IPS DF 6.9 (cell line): ENCODE measurements around the gene NCOA3.
"Not testable (repeated sequence)": the region's sequence is repeated elsewhere in the genome, so short reads cannot be mapped to it uniquely, and the experiment has no call there.

Source experiments
- DNase-seq: peaks from one replicate; pipeline ENCODE4 v3.0.0-alpha.2; 2013; ENCODE audit warnings: low read depth, low spot score
- H3K27ac ChIP-seq: one replicate; pipeline ENCODE4 v1.5.1; 2013; ENCODE audit warnings: low read length, control low read depth
- H3K27me3 ChIP-seq: 2 replicates; pipeline ENCODE4 v1.6.1; 2013; ENCODE audit warnings: mild to moderate bottlenecking, low read length; ENCODE audit not compliant: control insufficient read depth, insufficient read depth
- H3K36me3 ChIP-seq: 2 replicates; pipeline ENCODE4 v1.6.1; 2013; ENCODE audit warnings: low read length; ENCODE audit not compliant: control insufficient read depth, insufficient read depth
- H3K4me1 ChIP-seq: 2 replicates; pipeline ENCODE4 v1.6.1; 2013; ENCODE audit warnings: low read length; ENCODE audit not compliant: control insufficient read depth, insufficient read depth
- H3K4me3 ChIP-seq: 2 replicates; pipeline ENCODE4 v1.5.1; 2013; ENCODE audit warnings: mild to moderate bottlenecking, low read length
- H3K9me3 ChIP-seq: 2 replicates; pipeline ENCODE4 v1.6.1; 2013; ENCODE audit warnings: low read length, inconsistent platforms; ENCODE audit not compliant: control insufficient read depth, insufficient read depth
- WGBS: extraction: QIAGEN DNeasy Blood & Tissue Kit; methylation state at CpG from one replicate; pipeline ENCODE4 v1.1.7; 2013; ENCODE audit warnings: mixed read lengths, missing lambda C conversion rate; ENCODE audit not compliant: insufficient read length, insufficient coverage; 5-methylcytosine and 5-hydroxymethylcytosine counted together

NCOA3 gene

DNA sequence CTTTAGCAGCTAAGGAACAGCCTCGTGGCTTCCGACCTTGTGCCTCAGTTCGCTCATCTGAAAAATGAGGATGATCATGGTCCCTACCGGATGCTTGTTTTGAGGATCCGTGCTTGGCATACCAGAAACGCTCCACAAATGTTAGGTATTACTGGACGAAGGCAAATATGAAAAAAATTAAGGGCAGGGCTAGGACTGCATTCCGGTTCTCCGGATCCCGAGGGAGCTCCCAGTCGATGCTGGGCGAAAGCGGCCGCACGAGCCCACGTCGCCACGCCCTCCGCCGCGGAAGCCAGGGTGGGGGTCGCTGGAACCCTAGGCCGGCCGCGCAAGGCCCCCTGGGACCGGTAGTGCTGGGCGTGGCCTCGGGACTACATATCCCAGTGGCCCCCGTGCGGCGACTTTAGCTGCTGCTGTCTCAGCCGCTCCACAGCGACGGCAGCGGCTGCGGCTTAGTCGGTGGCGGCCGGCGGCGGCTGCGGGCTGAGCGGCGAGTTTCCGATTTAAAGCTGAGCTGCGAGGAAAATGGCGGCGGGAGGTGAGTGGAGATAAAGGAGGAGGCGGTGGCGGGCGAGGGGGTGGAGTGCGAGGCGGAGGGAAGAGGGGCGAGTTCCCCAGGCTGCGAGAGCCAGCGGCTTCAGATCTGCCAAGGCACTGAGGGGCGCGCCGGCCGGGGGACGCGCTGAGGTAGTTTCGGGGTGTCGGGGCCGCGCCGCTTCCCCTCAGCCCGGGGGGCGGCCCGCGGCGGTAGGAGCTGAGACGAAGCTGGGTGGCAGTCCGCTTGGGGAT lies at the start of gene NCOA3:
Gene NCOA3, plus strand, starts transcription at position 406 of the 789 bp plus-strand sequence. CDS start 120,361 bp downstream, outside the sequence.
- Histone ChIP-seq H3K27ac (no peak within 1 kb of the TSS), H3K4me1 (no peaks in the 10 kb centered on the region), H3K4me3 (peak within 1 kb of the TSS; percentile 94), H3K9me3 (no peaks in the 10 kb centered on the region), H3K27me3 (no peaks in the 10 kb centered on the region), H3K36me3 (no peaks in the 10 kb centered on the region)
- peak; percentile 91 for DNase-seq
- WGBS = no CpG with 5 or more reads among the region's 74 CpGs

DNA sequence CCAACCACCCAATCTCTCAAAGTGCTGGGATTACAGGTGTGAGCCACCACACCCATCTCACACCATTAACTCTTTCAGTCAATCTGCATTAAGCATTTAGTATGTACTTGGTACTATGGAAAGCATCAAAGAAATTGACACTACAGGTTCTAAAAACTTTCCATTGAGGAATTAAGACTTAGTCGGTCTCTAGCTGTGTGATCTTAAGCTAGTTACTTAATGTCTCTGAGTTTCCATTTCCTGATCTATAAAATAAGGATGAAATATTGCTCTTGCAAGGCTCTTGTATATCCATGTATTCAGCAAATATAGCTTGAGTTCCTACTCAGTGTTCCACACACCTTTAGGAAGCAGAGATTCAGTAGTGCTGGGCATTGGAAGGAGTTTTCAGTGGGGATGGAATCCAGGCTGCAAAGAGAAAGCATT lies 48.9 kb upstream of the NCOA3 start:
- no peak overlapping the region for H3K4me3 ChIP-seq
- no CpG with 5 or more reads among the region's 1 CpG for WGBS
- no peak for DNase-seq
- no peaks in the 10 kb centered on the region for H3K4me1 ChIP-seq
- H3K27ac ChIP-seq = no peak overlapping the region
- H3K36me3 ChIP-seq = no peaks in the 10 kb centered on the region
- no peaks in the 10 kb centered on the region for H3K9me3 ChIP-seq
- H3K27me3 ChIP-seq = no peaks in the 10 kb centered on the region

DNA sequence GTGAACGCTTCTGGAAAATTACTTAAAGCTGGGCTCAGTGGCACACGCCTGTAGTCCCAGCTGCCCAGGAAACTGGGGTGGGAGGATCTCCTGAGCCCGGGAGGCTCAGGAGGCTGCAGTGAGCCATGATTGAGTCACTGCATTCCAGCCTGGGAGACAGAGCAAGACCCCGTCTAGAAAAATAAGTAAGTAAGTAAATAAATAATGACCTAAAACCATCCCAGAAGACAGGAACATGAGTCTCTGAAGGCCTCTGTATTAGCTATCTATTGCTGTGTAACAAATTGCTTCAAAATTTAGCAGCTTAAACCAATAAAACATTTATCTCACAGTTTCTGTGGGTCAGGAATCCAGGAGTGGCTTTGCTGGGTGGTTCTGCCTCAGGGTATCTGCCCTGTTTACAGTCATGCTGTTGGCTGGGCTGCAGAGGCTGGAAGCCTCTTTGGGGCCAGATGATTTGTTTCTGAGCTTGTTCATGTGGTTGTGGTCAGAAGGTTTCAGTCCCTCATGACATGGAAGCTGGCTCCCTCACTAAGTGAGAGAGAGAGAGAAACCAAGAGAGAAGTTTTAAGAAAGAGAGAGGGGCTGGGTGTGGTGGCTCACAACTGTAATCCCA lies 48.4 kb upstream of the NCOA3 start:
- DNase-seq = no peak
- Histone ChIP-seq H3K9me3 (no peaks in the 10 kb centered on the region), H3K4me3 (no peak overlapping the region), H3K27ac (no peak overlapping the region), H3K4me1 (no peaks in the 10 kb centered on the region), H3K36me3 (no peaks in the 10 kb centered on the region), H3K27me3 (no peaks in the 10 kb centered on the region)
- no CpG with 5 or more reads among the region's 4 CpGs for WGBS

DNA sequence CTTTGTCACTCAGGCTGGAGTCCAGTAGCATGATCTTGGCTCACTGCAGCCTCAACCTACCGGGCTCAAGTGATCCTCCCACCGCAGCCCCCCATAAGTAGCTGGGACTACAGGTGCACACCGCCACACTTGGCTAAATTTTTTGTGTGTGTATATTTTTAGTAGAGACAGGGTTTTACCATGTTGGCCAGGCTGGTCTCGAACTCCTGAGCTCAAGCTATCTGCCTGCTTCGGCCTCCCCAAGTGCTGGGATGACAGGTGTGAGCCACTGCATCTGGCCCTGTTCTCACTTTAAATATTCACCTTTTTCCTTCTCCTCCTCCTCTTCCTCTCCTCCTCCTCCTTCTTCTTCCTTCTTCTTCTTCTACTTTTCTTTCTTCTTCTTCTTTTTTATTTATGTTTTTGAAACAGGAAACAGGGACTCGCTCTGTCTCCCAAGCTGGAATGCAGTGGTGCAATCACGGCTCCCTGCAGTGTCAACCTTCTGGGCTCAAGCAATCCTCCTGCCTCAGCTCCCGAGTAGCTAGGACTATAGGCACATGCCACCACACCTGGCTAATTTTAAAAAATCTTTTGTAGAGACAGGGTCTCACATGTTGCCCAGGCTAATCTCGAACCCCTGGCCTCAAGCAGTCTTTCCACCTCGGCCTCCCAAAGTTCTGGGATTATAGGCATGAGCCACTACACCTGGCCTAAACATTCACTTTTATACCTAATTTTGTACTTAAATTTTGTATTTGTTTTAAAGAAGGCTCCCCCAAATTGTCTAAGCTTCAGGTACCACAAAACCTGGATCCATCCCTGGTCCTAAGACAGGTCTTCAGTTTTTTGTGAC lies 47.2 kb upstream of the NCOA3 start:
- H3K4me3 ChIP-seq = no peak overlapping the region
- H3K9me3 ChIP-seq = no peaks in the 10 kb centered on the region
- H3K27me3 ChIP-seq = no peaks in the 10 kb centered on the region
- DNase-seq = no peak
- no peaks in the 10 kb centered on the region for H3K36me3 ChIP-seq
- no peaks in the 10 kb centered on the region for H3K4me1 ChIP-seq
- no CpG with 5 or more reads among the region's 10 CpGs for WGBS
- H3K27ac ChIP-seq = no peak overlapping the region

DNA sequence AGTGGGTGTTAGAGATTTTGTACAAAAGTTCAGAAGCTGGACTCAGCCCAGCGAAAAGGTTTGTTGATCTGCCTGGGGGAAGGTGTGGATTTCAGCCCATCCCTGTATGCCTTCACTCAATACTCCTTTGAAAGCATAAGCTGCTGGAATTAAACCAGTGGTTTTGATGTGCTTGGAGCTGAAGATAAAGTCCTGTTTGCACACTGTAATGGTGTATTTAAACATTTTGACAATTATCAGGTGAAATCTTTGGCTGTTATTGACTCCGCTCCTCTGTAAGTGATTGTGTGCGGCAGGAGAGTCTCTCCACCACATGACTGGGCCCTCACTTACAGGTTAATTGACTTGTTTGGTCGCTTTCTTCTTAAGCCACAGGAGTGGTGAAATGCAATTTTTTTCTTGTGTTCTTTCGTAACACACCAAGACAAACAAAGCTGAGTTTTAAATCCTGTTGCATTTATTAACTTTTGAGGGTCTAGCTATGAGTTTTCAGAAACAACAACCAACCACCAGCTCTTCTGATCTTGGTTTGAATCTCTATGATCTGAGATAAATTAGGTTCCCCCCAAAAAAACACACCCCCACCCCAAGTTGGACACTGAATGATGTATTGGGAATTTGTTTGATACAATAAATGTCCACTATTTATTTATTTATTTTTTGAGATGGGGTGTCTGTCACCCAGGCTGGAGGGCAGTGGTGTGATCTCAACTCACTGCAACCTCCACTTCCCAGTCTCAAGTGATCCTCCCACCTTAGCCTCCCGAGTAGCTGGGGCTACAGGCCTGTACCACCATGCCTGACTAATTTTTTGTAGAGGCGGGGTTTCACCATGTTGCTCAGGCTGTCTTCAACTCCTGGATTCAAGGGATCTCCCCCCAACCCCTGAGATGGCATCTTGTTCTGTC lies 46.3 kb upstream of the NCOA3 start:
- no CpG with 5 or more reads among the region's 7 CpGs for WGBS
- H3K36me3 ChIP-seq = no peaks in the 10 kb centered on the region
- no peaks in the 10 kb centered on the region for H3K9me3 ChIP-seq
- no peak for DNase-seq
- H3K27ac ChIP-seq = no peak overlapping the region
- no peaks in the 10 kb centered on the region for H3K4me1 ChIP-seq
- no peak overlapping the region for H3K4me3 ChIP-seq
- H3K27me3 ChIP-seq = no peaks in the 10 kb centered on the region

DNA sequence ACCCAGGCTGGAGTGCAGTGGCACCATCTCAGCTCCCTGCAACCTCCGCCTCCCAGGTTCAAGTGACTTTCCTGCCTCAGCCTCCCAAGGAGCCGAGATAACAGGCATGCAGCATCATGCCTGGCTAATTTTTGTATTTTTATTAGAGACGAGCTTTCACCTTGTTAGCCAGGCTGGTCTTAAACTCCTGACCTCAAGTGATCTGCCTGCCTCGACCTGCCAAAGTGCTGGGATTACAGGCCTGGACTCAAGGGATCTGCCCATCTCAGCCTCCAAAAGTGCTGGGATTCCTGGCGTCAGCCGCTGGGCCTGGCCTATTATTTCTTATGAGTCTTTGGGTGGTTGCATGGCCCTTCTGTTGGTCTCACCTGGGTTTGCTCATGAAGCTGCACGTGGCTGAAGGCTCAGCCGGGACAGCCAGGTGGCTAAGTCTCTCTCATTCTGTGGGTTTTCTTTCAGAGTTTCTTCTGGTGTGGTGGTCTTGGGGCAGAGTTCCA lies 45.6 kb upstream of the NCOA3 start:
- H3K4me1 ChIP-seq = no peaks in the 10 kb centered on the region
- H3K9me3 ChIP-seq = no peaks in the 10 kb centered on the region
- H3K36me3 ChIP-seq = no peaks in the 10 kb centered on the region
- H3K27me3 ChIP-seq = no peaks in the 10 kb centered on the region
- no peak overlapping the region for H3K4me3 ChIP-seq
- no CpG with 5 or more reads among the region's 8 CpGs for WGBS
- no peak for DNase-seq
- no peak overlapping the region for H3K27ac ChIP-seq

DNA sequence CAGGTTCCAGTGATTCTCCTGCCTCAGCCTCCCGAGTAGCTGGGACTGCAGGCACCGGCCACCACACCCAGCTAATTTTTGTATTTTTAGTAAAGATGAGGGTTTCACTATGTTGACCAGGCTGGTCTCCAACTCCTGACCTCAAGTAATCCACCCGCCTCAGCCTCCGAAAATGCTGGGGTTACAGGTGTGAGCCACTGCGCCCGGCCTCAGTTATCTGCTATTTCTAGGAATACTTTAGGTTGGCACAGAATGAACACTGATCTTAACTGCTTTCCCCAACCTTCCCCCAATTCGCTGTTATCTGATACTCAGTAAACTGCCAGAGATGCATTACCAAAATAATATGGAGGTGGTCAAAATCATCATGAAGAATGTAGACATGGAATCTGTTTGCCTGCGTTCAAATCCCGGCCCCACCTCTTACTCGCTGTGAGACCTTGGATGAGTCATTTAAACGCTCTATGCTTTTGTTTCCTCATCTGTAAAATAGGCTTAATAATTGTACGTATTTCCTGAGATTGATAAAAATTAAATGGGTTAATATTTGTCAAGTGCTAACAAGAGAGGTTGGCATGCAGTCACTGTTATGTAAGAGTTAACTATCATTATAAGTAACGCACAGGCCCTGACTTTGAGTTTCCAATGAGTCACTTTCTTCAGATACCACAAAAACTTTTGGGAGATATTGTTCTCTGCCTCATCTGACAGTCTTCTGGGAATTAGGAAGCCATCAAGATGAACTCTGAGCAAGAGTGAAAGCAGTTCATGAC lies 44.5 kb upstream of the NCOA3 start:
- Histone ChIP-seq H3K27me3 (no peaks in the 10 kb centered on the region), H3K36me3 (no peaks in the 10 kb centered on the region), H3K27ac (no peak overlapping the region), H3K4me1 (no peaks in the 10 kb centered on the region), H3K4me3 (no peak overlapping the region), H3K9me3 (no peaks in the 10 kb centered on the region)
- no CpG with 5 or more reads among the region's 13 CpGs for WGBS
- no peak for DNase-seq

DNA sequence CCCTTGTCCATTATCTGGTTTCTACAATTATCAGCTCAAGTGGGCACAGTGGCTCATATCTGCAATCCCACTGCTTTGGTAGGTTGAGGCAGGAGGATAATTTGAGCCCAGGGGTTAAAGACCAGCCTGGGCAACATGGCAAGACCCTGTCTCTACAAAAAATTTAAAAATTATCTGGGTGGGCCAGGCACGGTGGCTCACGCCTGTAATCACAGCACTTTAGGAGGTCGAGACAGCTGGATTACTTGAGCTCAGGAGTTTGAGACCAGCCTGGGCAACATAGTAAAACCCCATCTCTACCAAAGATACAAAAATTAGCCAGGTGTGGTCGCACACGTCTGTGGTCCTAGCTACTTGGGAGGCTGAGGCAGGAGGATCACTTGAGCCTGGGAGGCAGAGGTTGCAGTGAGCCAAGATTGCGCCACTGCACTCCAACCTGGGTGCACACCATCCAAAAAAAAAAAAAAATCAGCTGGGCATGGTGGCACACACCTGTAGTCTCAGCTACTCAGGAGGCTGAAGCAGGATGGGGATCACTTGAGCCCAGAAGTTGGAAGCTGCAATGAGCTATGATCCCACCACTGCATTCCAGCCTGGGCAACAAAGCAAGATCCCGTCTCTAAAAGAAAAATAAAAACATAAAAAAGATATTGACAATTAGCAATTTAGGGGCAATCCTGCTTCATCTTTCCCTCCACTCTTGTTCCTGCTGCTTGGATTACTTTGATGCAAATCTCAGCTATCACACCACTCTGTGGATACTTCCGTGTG lies 43.2 kb upstream of the NCOA3 start:
- not testable (repeated sequence) for H3K9me3 ChIP-seq
- WGBS = no CpG with 5 or more reads among the region's 8 CpGs

More for the DNA sequence above, 43.2 kb upstream of the NCOA3 start:
- H3K27me3 ChIP-seq, H3K4me3 ChIP-seq, H3K36me3 ChIP-seq, H3K27ac ChIP-seq, DNase-seq, H3K4me1 ChIP-seq: not testable (repeated sequence)
